Suprapubic skin (tissue), 4 donors: ENCODE measurements around the gene SLCO3A1.

ENCODE experiments used
- CTCF ChIP-seq, 2 donors: fragments of 200-600 bp in 1 of 2; fragments of 450-650 bp in 1 of 2; sonication (generic) in 1 of 2; IDR thresholded peaks; one replicate each; pipeline ENCODE4 v1.5.1; 2016 to 2019; ENCODE audit warnings: antibody characterized with exemption in 2 of 2, mild to moderate bottlenecking in 1 of 2, moderate library complexity in 1 of 2
- POLR2A ChIP-seq, 2 donors: fragments of 450-650 bp; IDR thresholded peaks; one replicate each; pipeline ENCODE4 v1.6.1; 2017; ENCODE audit warnings: antibody characterized with exemption in 2 of 2, mild to moderate bottlenecking in 2 of 2, moderate library complexity in 2 of 2
- POLR2AphosphoS5 ChIP-seq, 3 donors: sonication (generic); formaldehyde crosslinking; IDR thresholded peaks; one replicate each; pipeline ENCODE4 v1.6.1; 2017; ENCODE audit warnings: antibody characterized with exemption in 3 of 3

DNA sequence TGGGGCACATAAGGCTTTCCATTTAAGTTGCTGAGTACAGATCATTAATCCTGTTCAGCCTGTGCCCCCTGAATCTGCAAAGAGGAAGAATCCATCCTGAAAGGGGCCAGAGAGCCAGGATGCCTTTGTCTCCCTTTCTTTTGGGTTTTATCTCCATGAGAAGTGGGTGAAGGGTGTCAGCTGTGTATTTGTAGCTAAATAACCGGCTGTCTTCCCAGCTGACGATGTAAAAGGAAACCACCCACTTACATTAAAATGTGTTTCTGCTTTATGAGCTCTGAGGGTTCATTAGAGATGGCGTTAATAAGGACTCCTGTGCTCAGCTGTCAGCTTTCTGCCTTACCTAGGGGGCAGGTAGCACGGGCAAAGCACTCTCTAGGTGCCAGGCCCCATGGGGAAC, 83.4 kb downstream of the SLCO3A1 start:
- TF ChIP-seq CTCF (IDR thresholded peaks at IDR 0.05) (no peak), POLR2A (IDR thresholded peaks at IDR 0.05) (no peak), POLR2AphosphoS5 (IDR thresholded peaks at IDR 0.05) (no peak)
